ENCODE measurements around the gene TTLL8.
A peak's percentile ranks its signal among the peaks of the same experiment; 100 is the strongest.

The TTLL8 gene

GRCh38 chr22:50040717-50041116 lies 17.4 kb downstream of the TTLL8 start:
- no peak for DNase-seq (ENCODE audit: low spot score)

- DNase-seq (ENCODE audit: low spot score), result no peak
These were observed 18.2 kb downstream of the TTLL8 start for GRCh38 chr22:50039669-50040443.

- no peak for DNase-seq (ENCODE audit: low spot score)
These were observed 21.9 kb downstream of the TTLL8 start for GRCh38 chr22:50035976-50036724.

GRCh38 chr22:50035131-50035881 lies 22.8 kb downstream of the TTLL8 start:
- DNase-seq (ENCODE audit: low spot score), result no peak

GRCh38 chr22:50034126-50035081 lies 23.7 kb downstream of the TTLL8 start:
- DNase-seq (ENCODE audit: low spot score), result no peak

GRCh38 chr22:50032941-50033601 lies 25.0 kb downstream of the TTLL8 start:
- DNase-seq (ENCODE audit: low spot score), result no peak

- DNase-seq (ENCODE audit: low spot score), result no peak
These were observed 25.8 kb downstream of the TTLL8 start for GRCh38 chr22:50032109-50032871.

- no peak for DNase-seq (ENCODE audit: low spot score)
These were observed 26.7 kb downstream of the TTLL8 start for GRCh38 chr22:50031189-50032091.

GRCh38 chr22:50030297-50031188 lies 27.6 kb downstream of the TTLL8 start:
- peak; percentile 33 for DNase-seq (ENCODE audit: low spot score)

GRCh38 chr22:50027639-50028537 lies 30.2 kb downstream of the TTLL8 start:
- no peak for DNase-seq (ENCODE audit: low spot score)

- DNase-seq (ENCODE audit: low spot score), result no peak
These were observed 32.1 kb downstream of the TTLL8 start for GRCh38 chr22:50025993-50026392.

GRCh38 chr22:50022171-50022819 lies 35.8 kb downstream of the TTLL8 start:
- no peak for DNase-seq (ENCODE audit: low spot score)

GRCh38 chr22:50020606-50021005 lies 37.5 kb downstream of the TTLL8 start:
- no peak for DNase-seq (ENCODE audit: low spot score)

GRCh38 chr22:50019316-50019715 lies 38.8 kb downstream of the TTLL8 start:
- no peak for DNase-seq (ENCODE audit: low spot score)

- no peak for DNase-seq (ENCODE audit: low spot score)
These were observed 39.4 kb downstream of the TTLL8 start for GRCh38 chr22:50018608-50019285.

- no peak for DNase-seq (ENCODE audit: low spot score)
These were observed 40.3 kb downstream of the TTLL8 start for GRCh38 chr22:50017701-50018224.

Measured in globus pallidus (tissue), 1 donor.